Measurements from ENCODE around the gene DHPS. TPM values are rescaled to one million over a fixed set of nuclear protein-coding genes. Genes with fewer than 3 reads are reported as not detected.
A peak's percentile ranks its signal among the peaks of the same experiment; 100 is the strongest.

The DHPS gene
- total and polyA plus RNA-seq, 2 of the 13 experiments (the other 11 are each of a cell fraction or from before 2014, with no cell fraction given) = 43.3 to 84.3 TPM

- 0 out of 2 replicates have a peak, but pooled peaks have one; percentile 74 for TF ChIP-seq ZNF296 (CRISPR knock-in tag; conservative IDR thresholded peaks at IDR 0.05)
- no peak for TF ChIP-seq HOXA7 (CRISPR knock-in tag; IDR thresholded peaks at IDR 0.05)
- no peak for TF ChIP-seq SRSF9 (IDR thresholded peaks at IDR 0.05; ENCODE audit: borderline replicate concordance, insufficient read depth, low read depth, low read length, poor library complexity, severe bottlenecking)
- TF ChIP-seq KLF6 (CRISPR knock-in tag; IDR thresholded peaks at IDR 0.05) = peak; percentile 46; the same call in 1 of the 2 replicates
- no peak for TF ChIP-seq DPF2 (CRISPR knock-in tag; IDR thresholded peaks at IDR 0.05; ENCODE audit: borderline replicate concordance, low read depth)
- TF ChIP-seq THAP9 (CRISPR knock-in tag; IDR thresholded peaks at IDR 0.05; ENCODE audit: borderline replicate concordance) = peak; percentile 93
- peak; percentile 33; the same call in 1 of the 2 replicates for TF ChIP-seq ZNF414 (CRISPR knock-in tag; IDR thresholded peaks at IDR 0.05)
- no peak for TF ChIP-seq ZNF18 (CRISPR knock-in tag; IDR thresholded peaks at IDR 0.05; ENCODE audit: insufficient replicate concordance)
- no peak for TF ChIP-seq ZNF619 (CRISPR knock-in tag; IDR thresholded peaks at IDR 0.05)
- no peak; the same call in none of the 2 replicates for TF ChIP-seq CREB1 (IDR thresholded peaks at IDR 0.05)
- peak; percentile 68 for TF ChIP-seq CREB1 (CRISPR knock-in tag; IDR thresholded peaks at IDR 0.05)
- TF ChIP-seq GATAD2A (CRISPR knock-in tag; IDR thresholded peaks at IDR 0.05) = 0 out of 2 replicates have a peak, but pooled peaks have one; percentile 23
- TF ChIP-seq CSRNP1 (CRISPR knock-in tag; IDR thresholded peaks at IDR 0.05) = peak; percentile 70; the same call in 1 of the 2 replicates
- TF ChIP-seq ZNF776 (CRISPR knock-in tag; IDR thresholded peaks at IDR 0.05) = peak; percentile 59; the same call in 1 of the 2 replicates
- no peak for TF ChIP-seq PLRG1 (conservative IDR thresholded peaks at IDR 0.05)
- TF ChIP-seq ZNF562 (CRISPR knock-in tag; IDR thresholded peaks at IDR 0.05; ENCODE audit: borderline replicate concordance) = no peak
- peak; percentile 98 for TF ChIP-seq RAD51 (IDR thresholded peaks at IDR 0.05; ENCODE audit: borderline replicate concordance)
- TF ChIP-seq ZFP37 (CRISPR knock-in tag; IDR thresholded peaks at IDR 0.05; ENCODE audit: borderline replicate concordance) = no peak
- 0 out of 2 replicates have a peak, but pooled peaks have one; percentile 44 for TF ChIP-seq ZNF569 (CRISPR knock-in tag; IDR thresholded peaks at IDR 0.05; ENCODE audit: borderline replicate concordance)
- TF ChIP-seq ZNF816 (CRISPR knock-in tag; IDR thresholded peaks at IDR 0.05; ENCODE audit: borderline replicate concordance) = peak; percentile 70; the same call in 1 of the 2 replicates
- peak; percentile 84; the same call in 1 of the 2 replicates for TF ChIP-seq DNMT3B (CRISPR knock-in tag; conservative IDR thresholded peaks at IDR 0.05)
- TF ChIP-seq CHD2 (IDR thresholded peaks at IDR 0.05; ENCODE audit: low read depth, low read length) = peak; percentile 74
- TF ChIP-seq ARID2 (CRISPR knock-in tag; IDR thresholded peaks at IDR 0.05; ENCODE audit: borderline replicate concordance) = no peak
These were observed at the start of gene DHPS (continued) for GRCh38 chr19:12681074-12681987.
